HepG2 (cell line): ENCODE measurements around the gene ZNF79. TPM values are rescaled to one million over a fixed set of nuclear protein-coding genes. Genes with fewer than 3 reads are reported as not detected.
A peak's percentile ranks its signal among the peaks of the same experiment; 100 is the strongest.

Source experiments
- ESRRA ChIP-seq: sonication (generic); formaldehyde crosslinking; IDR thresholded peaks from 2 replicates; pipeline ENCODE4 v1.5.1; 2020; ENCODE audit warnings: mild to moderate bottlenecking, low read depth, missing genetic modification reagents
- FOXJ3 ChIP-seq: sonication (generic); formaldehyde crosslinking; IDR thresholded peaks from 2 replicates; pipeline ENCODE4 v1.4.0; 2020; ENCODE audit warnings: missing genetic modification reagents, mild to moderate bottlenecking, borderline replicate concordance
- HDAC2 ChIP-seq: sonication (generic); formaldehyde crosslinking; IDR thresholded peaks from 2 replicates; pipeline ENCODE4 v1.4.0; 2020; ENCODE audit warnings: missing genetic modification reagents
- HOXA5 ChIP-seq: sonication (generic); formaldehyde crosslinking; IDR thresholded peaks from 2 replicates; pipeline ENCODE4 v1.4.0; 2020; ENCODE audit warnings: missing genetic modification reagents
- KLF12 ChIP-seq: sonication (generic); formaldehyde crosslinking; IDR thresholded peaks from 2 replicates; pipeline ENCODE4 v1.4.0; 2020; ENCODE audit warnings: missing genetic modification reagents, borderline replicate concordance
- LRRFIP1 ChIP-seq: sonication (generic); formaldehyde crosslinking; conservative IDR thresholded peaks from 2 replicates; pipeline ENCODE4 v1.4.0; 2020; ENCODE audit warnings: missing genetic modification reagents
- MAFF ChIP-seq: IDR thresholded peaks from 2 replicates; pipeline ENCODE4 v1.6.1; 2011; ENCODE audit warnings: low read depth, low read length, improper control_type of control experiment
- MAFK ChIP-seq, 2 experiments: IDR thresholded peaks in 1 of 2; conservative IDR thresholded peaks in 1 of 2; 2 replicates each; pipeline ENCODE4 v1.6.1; 2011; ENCODE audit warnings: improper control_type of control experiment in 2 of 2, low read length in 2 of 2
- NCOA1 ChIP-seq: sonication (generic); formaldehyde crosslinking; IDR thresholded peaks from 2 replicates; pipeline ENCODE4 v1.9.0; 2021; ENCODE audit warnings: missing genetic modification reagents
- NFIB ChIP-seq: sonication (generic); formaldehyde crosslinking; IDR thresholded peaks from 2 replicates; pipeline ENCODE4 v1.9.0; 2021; ENCODE audit warnings: missing genetic modification reagents, mild to moderate bottlenecking, borderline replicate concordance
- NR2F6 ChIP-seq, 2 experiments: IDR thresholded peaks; 2 replicates each; pipeline ENCODE4 v1.6.1; 2016; ENCODE audit warnings: antibody characterized with exemption in 1 of 2, mild to moderate bottlenecking in 1 of 2
- SETDB1 ChIP-seq: sonication (generic); formaldehyde crosslinking; IDR thresholded peaks from 2 replicates; pipeline ENCODE4 v1.5.1; 2020; ENCODE audit warnings: missing genetic modification reagents, mild to moderate bottlenecking, borderline replicate concordance
- SMAD1 ChIP-seq: sonication (generic); formaldehyde crosslinking; IDR thresholded peaks from 2 replicates; pipeline ENCODE4 v1.4.0; 2020; ENCODE audit warnings: missing genetic modification reagents, low read depth, mild to moderate bottlenecking, borderline replicate concordance
- SRSF1 ChIP-seq: fragments of 200-400 bp; formaldehyde crosslinking; optimal IDR thresholded peaks from 2 replicates; pipeline ENCODE3; 2017; ENCODE audit warnings: mild to moderate bottlenecking, low read depth, low read length, moderate library complexity
- STAT5B ChIP-seq: sonication (generic); formaldehyde crosslinking; IDR thresholded peaks from 2 replicates; pipeline ENCODE4 v1.4.0; 2020; ENCODE audit warnings: missing genetic modification reagents
- TRIM24 ChIP-seq: sonication (generic); formaldehyde crosslinking; IDR thresholded peaks from 2 replicates; pipeline ENCODE4 v1.8.0; 2022; ENCODE audit warnings: mild to moderate bottlenecking, missing genetic modification reagents
- ZNF317 ChIP-seq: sonication (generic); formaldehyde crosslinking; IDR thresholded peaks from 2 replicates; pipeline ENCODE4 v1.5.0; 2020; ENCODE audit warnings: mild to moderate bottlenecking, missing genetic modification reagents
- ZNF350 ChIP-seq: sonication (generic); formaldehyde crosslinking; IDR thresholded peaks from 2 replicates; pipeline ENCODE4 v1.4.0; 2020; ENCODE audit warnings: mild to moderate bottlenecking, low read depth, missing genetic modification reagents, borderline replicate concordance
- ZNF615 ChIP-seq: sonication (generic); formaldehyde crosslinking; IDR thresholded peaks from 2 replicates; pipeline ENCODE4 v1.5.0; 2020; ENCODE audit warnings: mild to moderate bottlenecking, missing genetic modification reagents, borderline replicate concordance
- ZNF713 ChIP-seq: sonication (generic); formaldehyde crosslinking; IDR thresholded peaks from 2 replicates; pipeline ENCODE4 v1.4.0; 2020; ENCODE audit warnings: mild to moderate bottlenecking, missing genetic modification reagents
- ZNF749 ChIP-seq: sonication (generic); formaldehyde crosslinking; IDR thresholded peaks from 2 replicates; pipeline ENCODE4 v1.8.0; 2022; ENCODE audit warnings: mild to moderate bottlenecking, missing genetic modification reagents, moderate library complexity, borderline replicate concordance
- ZNF841 ChIP-seq: sonication (generic); formaldehyde crosslinking; IDR thresholded peaks from 2 replicates; pipeline ENCODE4 v1.8.1; 2023; ENCODE audit warnings: missing genetic modification reagents, borderline replicate concordance
- polyA plus RNA-seq, 8 experiments: library from polyadenylated mRNA; depleted of rRNA in 3 of 8; stranded (reverse) in 7 of 8; unstranded in 1 of 8; fragments of >200 nt; fragmentation: Illumina TruSeq in 4 of 8; extraction: Trizol in 4 of 8; gene quantifications; 2 replicates each; pipeline versions ENCODE4 v1.2.1 to v1.2.3, GENCODE V29; 2011 to 2016; ENCODE audit warnings: low read depth in 4 of 8, missing spikeins in 1 of 8, mixed read lengths in 1 of 8; ENCODE audit not compliant: insufficient read depth in 1 of 8
- total RNA-seq, 5 experiments: library from RNA; depleted of rRNA; stranded (reverse); fragments of >200 nt; fragmentation: Illumina TruSeq; extraction: Trizol; gene quantifications; 2 replicates each; pipeline ENCODE4 v1.2.3, GENCODE V29; 2016; ENCODE audit warnings: low read depth in 1 of 5
- TF ChIP-seq, protein P1 (sequence below): sonication (generic); formaldehyde crosslinking; IDR thresholded peaks from 2 replicates; pipeline ENCODE4 v1.5.1; 2020; ENCODE audit warnings: missing genetic modification reagents, mild to moderate bottlenecking, borderline replicate concordance
- TF ChIP-seq, protein P2 (sequence below): sonication (generic); formaldehyde crosslinking; IDR thresholded peaks from 2 replicates; pipeline ENCODE4 v1.4.0; 2020; ENCODE audit warnings: mild to moderate bottlenecking, missing genetic modification reagents

The ZNF79 gene
- total and polyA plus RNA-seq, 2 of the 13 experiments (the other 11 are each of a cell fraction or from before 2014, with no cell fraction given): 3.7 to 8.1 TPM

GRCh38 chr9:127390563-127390962, 33.6 kb upstream of the ZNF79 start (continued):
- TF ChIP-seq ZNF713 (0 out of 2 replicates have a peak, but pooled peaks have one; percentile 68), ZNF749 (CRISPR knock-in tag) (no peak), SRSF1 (no peak), TRIM24 (CRISPR knock-in tag) (no peak), MAFK (conservative IDR thresholded peaks at IDR 0.05 in 1 of 2, IDR thresholded peaks at IDR 0.05 in 1 of 2; ENCODE audit: low read length in 2 of 2) (no peak), ZNF615 (CRISPR knock-in tag) (no peak), STAT5B (CRISPR knock-in tag) (no peak), MAFF (no peak; the same call in 1 of the 2 replicates), ZNF317 (CRISPR knock-in tag) (0 out of 2 replicates have a peak, but pooled peaks have one; percentile 51), HDAC2 (CRISPR knock-in tag) (peak; percentile 88), SETDB1 (CRISPR knock-in tag) (no peak), NCOA1 (CRISPR knock-in tag) (no peak), KLF12 (CRISPR knock-in tag) (no peak), NR2F6 (IDR thresholded peaks at IDR 0.05) (peak; percentile 98), NR2F6 (CRISPR knock-in tag; IDR thresholded peaks at IDR 0.05) (peak; percentile 98), ZNF350 (peak; percentile 77), FOXJ3 (CRISPR knock-in tag) (peak; percentile 34; the same call in 1 of the 2 replicates), LRRFIP1 (CRISPR knock-in tag) (no peak), NFIB (CRISPR knock-in tag) (no peak), ESRRA (CRISPR knock-in tag) (peak; percentile 39; the same call in 1 of the 2 replicates), SMAD1 (CRISPR knock-in tag) (no peak), HOXA5 (CRISPR knock-in tag) (peak; percentile 23; the same call in 1 of the 2 replicates), ZNF841 (CRISPR knock-in tag) (no peak)
- TF ChIP-seq, protein P1, sequence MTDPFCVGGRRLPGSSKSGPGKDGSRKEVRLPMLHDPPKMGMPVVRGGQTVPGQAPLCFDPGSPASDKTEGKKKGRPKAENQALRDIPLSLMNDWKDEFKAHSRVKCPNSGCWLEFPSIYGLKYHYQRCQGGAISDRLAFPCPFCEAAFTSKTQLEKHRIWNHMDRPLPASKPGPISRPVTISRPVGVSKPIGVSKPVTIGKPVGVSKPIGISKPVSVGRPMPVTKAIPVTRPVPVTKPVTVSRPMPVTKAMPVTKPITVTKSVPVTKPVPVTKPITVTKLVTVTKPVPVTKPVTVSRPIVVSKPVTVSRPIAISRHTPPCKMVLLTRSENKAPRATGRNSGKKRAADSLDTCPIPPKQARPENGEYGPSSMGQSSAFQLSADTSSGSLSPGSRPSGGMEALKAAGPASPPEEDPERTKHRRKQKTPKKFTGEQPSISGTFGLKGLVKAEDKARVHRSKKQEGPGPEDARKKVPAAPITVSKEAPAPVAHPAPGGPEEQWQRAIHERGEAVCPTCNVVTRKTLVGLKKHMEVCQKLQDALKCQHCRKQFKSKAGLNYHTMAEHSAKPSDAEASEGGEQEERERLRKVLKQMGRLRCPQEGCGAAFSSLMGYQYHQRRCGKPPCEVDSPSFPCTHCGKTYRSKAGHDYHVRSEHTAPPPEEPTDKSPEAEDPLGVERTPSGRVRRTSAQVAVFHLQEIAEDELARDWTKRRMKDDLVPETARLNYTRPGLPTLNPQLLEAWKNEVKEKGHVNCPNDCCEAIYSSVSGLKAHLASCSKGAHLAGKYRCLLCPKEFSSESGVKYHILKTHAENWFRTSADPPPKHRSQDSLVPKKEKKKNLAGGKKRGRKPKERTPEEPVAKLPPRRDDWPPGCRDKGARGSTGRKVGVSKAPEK (CRISPR knock-in tag): no peak
- TF ChIP-seq, protein P2, sequence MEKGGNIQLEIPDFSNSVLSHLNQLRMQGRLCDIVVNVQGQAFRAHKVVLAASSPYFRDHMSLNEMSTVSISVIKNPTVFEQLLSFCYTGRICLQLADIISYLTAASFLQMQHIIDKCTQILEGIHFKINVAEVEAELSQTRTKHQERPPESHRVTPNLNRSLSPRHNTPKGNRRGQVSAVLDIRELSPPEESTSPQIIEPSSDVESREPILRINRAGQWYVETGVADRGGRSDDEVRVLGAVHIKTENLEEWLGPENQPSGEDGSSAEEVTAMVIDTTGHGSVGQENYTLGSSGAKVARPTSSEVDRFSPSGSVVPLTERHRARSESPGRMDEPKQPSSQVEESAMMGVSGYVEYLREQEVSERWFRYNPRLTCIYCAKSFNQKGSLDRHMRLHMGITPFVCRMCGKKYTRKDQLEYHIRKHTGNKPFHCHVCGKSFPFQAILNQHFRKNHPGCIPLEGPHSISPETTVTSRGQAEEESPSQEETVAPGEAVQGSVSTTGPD (CRISPR knock-in tag): no peak; the same call in 1 of the 2 replicates
